ENCODE data around the gene NUCB1.
A peak's percentile ranks its signal among the peaks of the same experiment; 100 is the strongest.
"Not testable (repeated sequence)": the region's sequence is repeated elsewhere in the genome, so short reads cannot be mapped to it uniquely, and the experiment has no call there.

Gene NUCB1

DNA sequence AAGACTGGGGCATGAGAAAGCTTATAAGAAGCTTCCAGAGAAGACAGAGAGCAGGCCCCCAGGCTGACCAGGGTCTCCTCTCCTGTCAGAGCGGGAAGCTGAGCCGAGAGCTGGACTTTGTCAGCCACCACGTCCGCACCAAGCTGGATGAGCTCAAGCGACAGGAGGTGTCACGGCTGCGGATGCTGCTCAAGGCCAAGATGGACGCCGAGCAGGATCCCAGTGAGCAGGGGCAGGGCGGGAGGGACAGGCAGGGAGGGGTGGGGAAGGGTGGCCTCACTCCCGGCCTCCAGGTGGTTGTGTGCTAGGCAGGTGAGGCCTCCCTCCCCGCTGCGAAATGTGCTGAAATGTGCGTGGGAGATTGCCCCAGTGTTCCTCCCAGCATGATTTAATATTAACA is 5.6 kb downstream of the NUCB1 start:
- no peak for DNase-seq (ENCODE audit: low read depth)

DNA sequence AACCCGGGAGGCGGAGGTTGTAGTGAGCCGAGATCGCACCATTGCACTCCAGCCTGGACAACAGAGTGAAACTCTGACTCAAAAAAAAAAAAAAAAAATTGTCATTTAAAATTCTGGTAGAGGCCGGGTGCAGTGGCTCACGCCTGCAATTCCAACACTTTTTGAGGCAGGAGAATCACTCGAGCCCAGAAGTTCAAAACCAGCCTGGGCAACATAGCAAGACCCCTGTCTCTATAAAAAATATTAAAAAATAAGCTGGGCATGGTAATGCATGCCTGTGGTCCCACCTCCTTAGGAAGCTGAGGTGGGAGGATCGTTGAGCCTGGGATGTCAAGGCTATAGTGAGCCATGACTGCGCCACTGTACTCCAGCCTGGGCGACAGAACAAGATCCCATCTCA is 6.2 kb downstream of the NUCB1 start:
- no peak for DNase-seq (ENCODE audit: low read depth)

DNA sequence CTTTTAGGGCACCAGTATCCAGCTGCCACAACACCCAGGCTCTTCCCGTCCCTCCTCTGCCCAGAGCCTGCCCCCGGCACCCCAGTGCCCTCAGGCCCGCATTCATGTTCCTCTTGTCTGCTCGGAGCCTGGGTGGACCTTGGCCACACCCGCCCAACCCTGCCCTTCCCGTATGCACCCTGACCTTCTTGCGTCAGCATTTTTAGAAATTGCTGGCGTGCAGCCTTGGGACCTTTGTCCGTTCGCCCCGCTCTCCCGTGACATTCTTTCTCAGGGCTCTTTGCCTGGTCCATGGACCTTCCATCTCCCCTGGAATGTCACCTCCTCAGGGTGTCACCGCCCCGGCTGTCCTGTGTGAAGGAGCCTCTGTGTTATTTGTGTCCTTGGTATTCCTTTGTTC is 7.6 kb downstream of the NUCB1 start:
- DNase-seq (ENCODE audit: low read depth) = no peak

DNA sequence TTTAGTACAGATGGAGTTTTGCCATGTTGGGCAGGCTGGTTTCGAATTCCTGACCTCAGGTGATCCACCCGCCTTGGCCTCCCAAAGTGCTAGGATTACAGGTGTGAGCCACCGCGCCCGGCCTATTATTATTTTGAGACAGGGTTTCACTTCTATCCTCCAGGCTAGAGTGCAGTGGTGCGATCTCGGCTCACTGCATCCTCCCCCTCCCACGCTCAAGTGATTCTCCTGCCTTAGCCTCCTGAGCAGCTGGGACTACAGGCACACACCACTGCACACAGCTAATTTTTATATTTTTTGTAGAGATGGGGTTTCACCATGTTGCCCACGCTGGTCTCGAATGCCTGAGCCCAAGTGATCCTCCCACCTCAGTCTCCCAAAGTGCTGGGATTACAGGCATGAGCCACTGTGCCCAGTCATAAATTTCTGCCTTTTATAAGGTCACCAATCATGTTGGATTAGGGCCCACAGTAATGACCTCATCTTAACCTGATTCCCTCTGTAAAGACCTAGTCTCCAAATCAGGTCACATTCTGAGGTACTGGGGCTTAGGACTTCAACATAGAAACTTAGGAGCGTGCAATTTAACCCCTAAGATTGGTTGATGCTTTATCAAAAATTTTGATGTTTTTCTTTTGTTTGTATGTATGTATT is 9.4 kb downstream of the NUCB1 start:
- not testable (repeated sequence) for DNase-seq (ENCODE audit: low read depth)

DNA sequence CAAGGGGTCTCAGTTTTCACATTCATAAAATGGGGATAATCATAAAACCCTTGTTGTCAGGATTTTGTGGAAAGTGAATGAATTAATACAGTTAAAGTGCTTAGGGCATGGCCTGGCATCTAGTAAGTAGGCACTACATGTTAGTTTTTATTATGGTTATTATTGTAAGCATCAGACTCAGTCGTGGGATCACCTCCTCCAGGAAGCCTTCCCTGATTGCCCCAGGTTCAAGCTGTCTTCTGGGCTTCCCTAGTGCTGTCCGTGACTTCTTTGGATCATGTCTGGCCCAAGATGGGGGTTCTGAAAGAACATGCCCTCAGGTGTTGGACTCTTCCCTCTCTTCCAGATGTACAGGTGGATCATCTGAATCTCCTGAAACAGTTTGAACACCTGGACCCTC is 10.7 kb downstream of the NUCB1 start:
- no peak for DNase-seq (ENCODE audit: low read depth)

DNA sequence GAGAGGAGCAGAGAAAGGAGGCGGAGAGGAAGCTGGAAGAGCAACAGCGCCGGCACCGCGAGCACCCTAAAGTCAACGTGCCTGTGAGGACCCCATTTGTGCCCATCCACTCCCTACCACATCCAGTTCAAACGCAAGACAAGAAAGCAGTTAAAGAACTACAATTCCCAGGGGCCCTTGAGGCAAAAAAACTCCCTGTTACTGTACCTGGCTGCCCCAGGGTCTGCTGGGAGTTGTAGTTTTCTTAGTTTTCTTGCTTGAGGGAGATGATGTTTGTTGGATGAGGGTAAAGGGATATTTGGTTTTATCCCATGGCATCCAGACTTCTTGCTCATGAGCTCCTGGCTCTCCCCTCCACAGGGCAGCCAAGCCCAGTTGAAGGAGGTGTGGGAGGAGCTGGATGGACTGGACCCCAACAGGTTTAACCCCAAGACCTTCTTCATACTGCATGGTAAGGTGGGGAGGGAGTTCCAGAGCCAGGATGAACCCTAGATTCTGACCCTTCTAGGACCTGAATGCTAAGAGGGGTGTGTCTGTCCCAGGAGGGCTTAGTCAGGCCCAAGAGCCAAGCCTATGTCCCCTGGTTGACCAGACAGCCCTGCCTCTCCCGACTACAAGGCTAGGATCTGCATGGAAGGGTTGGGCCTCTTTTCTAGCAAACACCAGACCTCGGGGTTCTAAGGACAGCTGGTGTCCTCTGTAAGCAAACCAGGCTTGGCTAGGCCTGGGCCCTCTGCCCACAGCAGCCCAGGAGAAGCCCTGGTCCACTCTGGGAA is 13.2 kb downstream of the NUCB1 start:
- no peak for DNase-seq (ENCODE audit: low read depth)

DNA sequence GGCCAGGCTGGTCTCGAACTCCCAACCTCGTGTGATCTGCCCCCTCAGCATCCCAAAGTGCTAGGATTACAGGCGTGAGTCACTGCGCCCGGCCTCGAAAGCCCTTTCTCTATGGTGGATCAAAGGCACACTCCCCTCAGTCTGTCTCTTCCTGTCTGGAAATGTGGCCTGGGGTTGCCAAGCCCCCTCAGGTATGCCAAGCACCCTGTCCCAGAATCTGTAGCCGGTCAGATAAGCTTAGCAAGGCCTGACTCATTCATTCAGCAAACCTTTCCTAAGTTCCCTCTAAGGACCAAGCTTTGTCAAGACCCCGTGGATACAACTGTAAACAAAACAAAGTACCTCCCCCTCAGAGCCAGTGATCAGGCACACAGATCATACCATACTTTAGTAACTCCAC is 14.1 kb downstream of the NUCB1 start:
- DNase-seq (ENCODE audit: low read depth) = no peak

DNA sequence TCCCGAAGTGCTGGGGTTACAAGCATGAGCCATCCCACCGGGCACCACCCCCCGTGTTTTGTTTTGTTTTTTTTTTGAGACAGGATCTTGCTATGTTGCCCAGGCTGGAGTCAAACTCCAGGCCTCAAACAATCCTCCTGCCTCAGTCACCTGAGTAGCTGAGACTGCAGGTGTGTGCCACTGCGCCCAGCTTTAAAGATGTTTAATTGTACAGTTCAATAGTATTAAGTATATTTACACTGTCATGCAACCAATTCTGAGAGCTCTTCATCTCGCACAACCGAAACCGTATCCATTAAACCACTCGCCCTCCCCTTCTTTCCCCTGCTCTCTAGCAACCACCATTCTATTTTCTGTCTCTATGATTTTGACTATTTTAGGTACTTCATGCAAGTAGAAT is 15.6 kb downstream of the NUCB1 start:
- no peak for DNase-seq (ENCODE audit: low read depth)

DNA sequence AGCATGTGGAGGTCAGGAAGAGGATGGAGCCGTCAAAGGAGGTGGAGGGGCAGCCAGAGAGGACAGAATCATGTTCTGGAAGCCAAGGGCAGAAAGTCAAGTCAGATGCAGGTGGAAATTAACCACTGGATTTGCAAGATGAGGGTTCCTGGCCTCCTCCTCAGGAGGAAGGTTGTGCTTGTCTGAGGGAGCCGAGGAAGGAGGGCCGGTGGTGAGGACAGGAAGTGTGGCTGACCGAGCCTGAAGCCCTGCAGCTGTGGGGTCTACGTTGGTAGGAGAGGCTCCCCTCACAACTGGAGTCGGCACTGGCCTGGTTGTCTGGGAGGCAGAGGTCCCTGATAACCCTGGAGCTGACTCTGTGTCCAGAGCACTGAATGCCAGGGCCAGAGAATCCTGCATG is 18.0 kb downstream of the NUCB1 start:
- DNase-seq (ENCODE audit: low read depth) = no peak

DNA sequence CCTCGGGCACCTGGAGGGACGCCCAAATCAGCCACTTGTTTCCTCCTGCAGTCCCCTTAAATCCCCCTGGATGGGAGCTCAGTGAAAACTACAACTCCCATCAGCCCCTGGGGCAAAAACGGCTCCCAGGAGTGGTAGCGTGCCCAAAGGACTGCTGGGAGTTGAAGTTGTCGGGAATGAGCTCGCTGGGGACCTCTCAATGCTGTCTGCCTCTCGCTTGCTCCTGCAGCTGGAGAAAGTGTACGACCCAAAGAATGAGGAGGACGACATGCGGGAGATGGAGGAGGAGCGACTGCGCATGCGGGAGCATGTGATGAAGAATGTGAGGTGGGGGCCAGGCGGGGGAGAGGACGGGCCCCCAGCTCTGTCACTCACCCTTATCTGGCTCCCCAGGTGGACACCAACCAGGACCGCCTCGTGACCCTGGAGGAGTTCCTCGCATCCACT is 18.7 kb downstream of the NUCB1 start:
- DNase-seq (ENCODE audit: low read depth) = no peak

DNA sequence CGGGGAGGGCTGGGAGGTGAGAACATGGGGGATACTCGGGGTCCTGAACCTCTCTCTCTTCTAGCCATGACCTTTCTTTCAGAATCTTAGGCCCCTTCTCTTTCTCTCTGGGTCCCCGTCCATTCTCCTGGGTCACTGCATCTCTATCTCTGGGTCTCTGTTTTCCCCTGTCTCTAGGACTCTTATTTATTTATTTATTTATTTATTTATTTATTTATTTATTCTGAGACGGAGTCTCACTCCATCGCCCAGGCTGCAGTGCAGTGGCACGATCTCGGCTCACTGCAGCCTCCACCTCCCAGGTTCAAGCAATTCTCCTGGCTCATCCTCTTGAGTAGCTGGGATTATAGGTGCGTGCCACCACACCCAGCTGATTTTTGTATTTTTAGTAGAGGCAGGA is 19.2 kb downstream of the NUCB1 start:
- DNase-seq (ENCODE audit: low read depth) = not testable (repeated sequence)

DNA sequence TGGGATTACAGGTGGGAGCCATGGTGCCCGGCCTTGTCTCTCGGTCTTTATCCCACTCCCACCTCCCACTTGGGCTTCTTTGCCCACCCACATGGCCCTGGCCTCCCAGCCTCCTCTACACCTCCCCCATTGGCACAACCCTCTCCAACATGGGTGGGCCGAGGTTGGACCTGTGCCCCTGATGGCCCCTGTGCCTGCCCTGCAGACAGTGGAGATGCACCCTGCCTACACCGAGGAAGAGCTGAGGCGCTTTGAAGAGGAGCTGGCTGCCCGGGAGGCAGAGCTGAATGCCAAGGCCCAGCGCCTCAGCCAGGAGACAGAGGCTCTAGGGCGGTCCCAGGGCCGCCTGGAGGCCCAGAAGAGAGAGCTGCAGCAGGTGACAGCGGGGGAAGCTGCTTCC is 20.8 kb downstream of the NUCB1 start:
- DNase-seq (ENCODE audit: low read depth) = no peak

DNA sequence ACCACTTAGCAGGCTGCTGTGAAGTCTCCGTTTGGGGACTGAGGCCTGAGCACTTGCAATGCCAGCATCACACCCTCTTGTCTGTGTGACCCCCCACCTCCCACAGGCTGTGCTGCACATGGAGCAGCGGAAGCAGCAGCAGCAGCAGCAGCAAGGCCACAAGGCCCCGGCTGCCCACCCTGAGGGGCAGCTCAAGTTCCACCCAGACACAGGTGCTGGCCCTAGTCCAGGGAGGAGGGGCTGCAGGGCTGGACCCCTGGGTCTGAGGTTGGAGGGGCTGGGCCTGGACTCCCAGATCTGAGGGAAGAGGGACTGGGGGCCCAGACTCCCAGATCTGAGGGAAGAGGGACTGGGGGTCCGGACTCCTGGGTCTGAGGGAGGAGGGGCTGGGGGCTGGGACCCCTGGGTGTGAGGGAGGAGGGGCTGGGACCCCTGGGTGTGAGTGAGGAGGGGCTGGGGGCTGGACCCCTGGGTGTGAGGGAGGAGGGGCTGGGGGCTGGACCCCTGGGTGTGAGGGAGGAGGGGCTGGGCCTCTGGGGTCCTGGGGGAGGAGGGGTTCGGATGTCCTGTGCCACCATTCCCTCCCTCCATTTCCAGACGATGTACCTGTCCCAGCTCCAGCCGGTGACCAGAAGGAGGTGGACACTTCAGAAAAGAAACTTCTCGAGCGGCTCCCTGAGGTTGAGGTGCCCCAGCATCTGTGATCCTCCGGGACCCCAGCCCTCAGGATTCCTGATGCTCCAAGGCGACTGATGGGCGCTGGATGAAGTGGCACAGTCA is 21.8 kb downstream of the NUCB1 start:
- no peak for DNase-seq (ENCODE audit: low read depth)

DNA sequence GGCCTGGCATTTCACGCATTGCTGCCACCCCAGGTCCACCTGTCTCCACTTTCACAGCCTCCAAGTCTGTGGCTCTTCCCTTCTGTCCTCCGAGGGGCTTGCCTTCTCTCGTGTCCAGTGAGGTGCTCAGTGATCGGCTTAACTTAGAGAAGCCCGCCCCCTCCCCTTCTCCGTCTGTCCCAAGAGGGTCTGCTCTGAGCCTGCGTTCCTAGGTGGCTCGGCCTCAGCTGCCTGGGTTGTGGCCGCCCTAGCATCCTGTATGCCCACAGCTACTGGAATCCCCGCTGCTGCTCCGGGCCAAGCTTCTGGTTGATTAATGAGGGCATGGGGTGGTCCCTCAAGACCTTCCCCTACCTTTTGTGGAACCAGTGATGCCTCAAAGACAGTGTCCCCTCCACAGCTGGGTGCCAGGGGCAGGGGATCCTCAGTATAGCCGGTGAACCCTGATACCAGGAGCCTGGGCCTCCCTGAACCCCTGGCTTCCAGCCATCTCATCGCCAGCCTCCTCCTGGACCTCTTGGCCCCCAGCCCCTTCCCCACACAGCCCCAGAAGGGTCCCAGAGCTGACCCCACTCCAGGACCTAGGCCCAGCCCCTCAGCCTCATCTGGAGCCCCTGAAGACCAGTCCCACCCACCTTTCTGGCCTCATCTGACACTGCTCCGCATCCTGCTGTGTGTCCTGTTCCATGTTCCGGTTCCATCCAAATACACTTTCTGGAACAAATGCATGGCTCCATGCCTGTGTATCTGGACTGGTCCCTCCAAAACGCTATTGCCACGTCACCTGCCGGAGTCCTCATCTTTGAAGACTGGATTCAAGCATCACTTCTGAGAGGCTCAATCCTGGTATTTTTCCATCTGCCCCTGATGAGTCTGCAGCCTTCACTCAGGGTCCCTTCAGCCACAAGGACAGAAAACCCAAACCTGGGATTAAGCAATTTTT is 22.7 kb downstream of the NUCB1 start:
- no peak for DNase-seq (ENCODE audit: low read depth)

DNA sequence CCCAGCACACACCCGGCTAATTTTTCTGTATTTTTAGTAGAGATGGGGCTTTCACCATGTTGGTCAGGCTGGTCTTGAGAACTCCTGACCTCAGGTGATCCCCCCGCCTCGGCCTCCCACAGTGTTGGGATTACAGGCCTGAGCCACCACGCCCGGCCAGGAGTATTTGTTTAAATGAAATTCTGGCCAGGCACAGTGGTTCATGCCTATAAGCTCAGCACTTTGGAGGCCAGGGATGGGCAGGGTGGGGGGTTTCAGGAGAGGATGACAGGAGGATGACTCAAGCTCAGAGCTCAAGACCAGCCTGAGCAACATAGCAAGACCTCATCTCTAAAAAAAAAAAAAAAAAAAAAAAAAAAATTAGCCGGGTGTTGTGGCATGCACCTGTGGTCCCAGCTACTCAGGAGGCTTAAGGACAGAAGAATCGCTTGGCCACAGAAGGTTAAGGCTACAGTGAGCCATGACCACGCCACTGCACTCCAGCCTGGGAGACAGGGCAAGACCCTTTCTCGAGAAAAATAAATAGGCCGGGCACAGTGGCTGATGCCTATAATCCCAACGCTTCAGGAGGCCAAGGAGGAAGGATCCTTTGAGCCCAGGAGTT is 25.2 kb downstream of the NUCB1 start:
- DNase-seq (ENCODE audit: low read depth) = no peak

DNA sequence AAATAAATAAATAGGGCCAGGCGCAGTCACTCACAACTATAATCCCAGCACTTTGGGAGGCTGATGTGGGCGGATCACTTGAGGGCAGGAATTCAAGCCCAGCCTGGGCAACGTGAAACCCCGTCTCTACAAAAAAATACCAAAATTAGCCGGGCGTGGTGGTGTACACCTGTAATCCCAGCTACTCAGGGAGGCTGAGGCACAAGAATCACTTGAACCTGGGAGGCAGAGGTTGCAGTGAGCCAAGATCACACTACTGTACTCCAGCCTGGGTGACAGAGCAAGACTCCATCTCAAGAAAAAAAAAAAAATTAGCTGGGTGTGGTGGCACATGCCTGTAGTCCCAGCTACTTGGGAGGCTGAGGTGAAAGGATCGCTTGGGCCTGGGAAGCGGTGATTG is 25.8 kb downstream of the NUCB1 start:
- not testable (repeated sequence) for DNase-seq (ENCODE audit: low read depth)

DNA sequence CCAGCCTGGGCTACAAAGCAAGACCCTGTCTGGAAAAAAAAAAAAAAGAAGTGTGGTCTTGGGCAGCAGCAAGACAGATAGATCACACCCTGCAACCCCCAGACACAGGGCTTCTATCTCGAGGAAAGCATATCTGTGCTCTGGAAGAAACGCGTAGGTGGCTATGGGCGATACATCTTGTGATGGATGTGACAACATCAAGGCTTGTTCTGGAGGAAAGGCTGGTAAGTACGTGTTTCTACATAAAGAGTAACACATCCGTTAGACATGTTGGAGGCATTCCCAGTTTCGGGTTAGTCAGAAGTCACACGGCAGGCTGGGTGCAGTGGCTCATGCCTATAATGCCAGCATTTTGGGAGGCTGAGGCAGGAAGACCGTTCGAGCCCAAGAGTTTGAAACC is 26.8 kb downstream of the NUCB1 start:
- no peak for DNase-seq (ENCODE audit: low read depth)

DNA sequence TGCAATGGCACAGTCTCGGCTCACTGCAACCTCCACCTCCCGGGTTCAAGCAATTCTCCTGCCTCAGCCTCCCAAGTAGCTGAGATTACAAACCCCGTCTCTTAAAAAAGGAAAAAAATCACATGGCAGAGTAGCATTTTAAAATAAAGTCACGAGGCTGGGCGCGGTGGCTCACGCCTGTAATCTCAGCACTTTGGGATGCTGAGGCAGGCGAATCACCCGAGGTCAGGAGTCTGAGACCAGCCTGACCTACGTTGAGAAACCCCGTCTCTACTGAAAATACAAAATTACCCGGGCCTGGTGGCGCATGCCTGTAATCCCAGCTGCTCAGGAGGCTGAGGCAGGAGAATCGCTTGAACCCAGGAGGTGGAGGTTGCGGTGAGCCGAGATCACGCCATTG is 27.6 kb downstream of the NUCB1 start:
- DNase-seq (ENCODE audit: low read depth) = not testable (repeated sequence)

DNA sequence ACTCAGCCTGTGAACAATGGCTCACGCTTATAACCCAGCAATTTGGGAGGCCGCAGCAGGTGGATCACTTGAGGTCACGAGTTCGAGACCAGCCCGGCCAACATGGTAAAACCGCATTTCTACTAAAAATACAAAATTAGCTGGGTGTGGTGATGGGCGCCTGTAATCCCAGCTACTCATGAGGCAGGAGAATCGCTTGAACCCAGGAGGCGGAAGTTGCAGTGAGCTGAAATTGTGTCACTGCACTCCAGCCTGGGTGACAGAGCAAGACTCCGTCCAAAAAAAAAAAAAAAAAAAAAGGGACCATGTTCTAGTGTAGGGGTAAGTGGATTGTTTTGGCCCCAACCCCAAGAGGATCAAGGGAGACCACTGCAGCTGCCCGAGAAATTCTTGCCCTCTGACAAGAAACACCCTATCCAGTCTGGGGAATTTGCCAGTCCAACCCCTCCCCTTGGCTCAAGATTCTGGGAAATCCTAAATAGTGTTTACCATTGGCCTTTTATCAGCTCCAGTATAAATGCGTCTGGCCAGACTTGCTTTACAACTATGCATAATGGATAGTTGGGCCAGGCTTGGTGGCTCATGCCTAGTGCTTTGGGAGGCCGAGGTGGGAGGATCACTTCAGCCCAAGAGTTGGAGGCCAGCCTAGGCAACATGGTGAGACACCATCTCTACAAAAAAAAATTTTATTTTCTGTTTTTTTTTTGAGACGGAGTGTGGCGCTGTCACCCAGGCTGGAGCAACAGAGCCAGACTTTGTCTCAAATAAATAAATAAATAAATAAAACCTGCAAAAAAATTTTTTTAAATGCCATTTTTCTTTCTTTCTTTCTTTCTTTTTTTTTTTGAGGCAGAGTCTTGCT is 28.3 kb downstream of the NUCB1 start:
- DNase-seq (ENCODE audit: low read depth) = no peak

DNA sequence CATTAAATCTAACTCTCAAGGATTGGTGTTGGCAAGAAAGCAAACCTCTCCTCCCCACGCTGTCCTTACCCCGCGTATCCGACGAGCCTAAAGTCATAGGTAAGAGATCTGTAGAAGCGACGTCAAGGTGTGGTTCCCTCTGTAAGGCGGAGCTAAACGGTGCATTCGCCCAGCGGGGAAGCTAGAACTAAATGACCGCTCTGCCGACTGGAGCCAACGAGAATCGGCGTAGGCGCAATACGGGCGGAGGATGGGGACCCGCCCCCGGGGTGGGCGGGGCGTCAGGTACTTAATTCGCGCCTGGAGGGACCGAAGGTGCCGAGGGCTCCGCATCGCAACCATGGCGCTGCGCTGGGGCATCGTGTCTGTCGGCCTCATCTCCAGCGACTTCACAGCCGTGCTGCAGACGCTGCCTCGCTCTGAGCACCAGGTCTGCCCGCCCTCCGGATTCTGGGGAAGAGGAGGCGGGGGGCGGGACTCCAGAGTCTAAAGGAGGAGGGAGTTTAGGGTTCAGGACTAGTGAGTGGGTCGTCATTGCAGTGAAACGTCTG is 33.3 kb downstream of the NUCB1 start, which contains the start of gene DHDH:
TSS of gene DHDH (plus strand) at position 318 of the 551 bp plus-strand sequence. CDS start at position 341, 23 bp downstream.
- peak; percentile 63 for DNase-seq (ENCODE audit: low read depth)

Data from stimulated activated CD8-positive, alpha-beta memory T cell treated with anti-CD3 and anti-CD28 coated beads, Interleukin-4, amount 100 ng/mL, for 24 hours (primary cell).